HG02840 (cell line): ENCODE measurements around the gene CALD1.

Experiments used
- ATAC-seq: cut with Tn5 transposase; IDR thresholded peaks from one replicate; pipeline ENCODE4 v1.9.1; 2021; ENCODE audit warnings: mild to moderate bottlenecking, moderate library complexity, moderate number of reproducible peaks; ENCODE audit not compliant: unreplicated experiment, low FRiP score

CALD1 gene

GRCh38 chr7:134986363-134987251 is 207.2 kb downstream of the CALD1 start, which contains the start of gene AGBL3:
AGBL3 (plus strand) TSS chr7:134986508; CDS start chr7:134987934, 1,426 bp downstream.
- peak; percentile 94 for ATAC-seq

- no peak for ATAC-seq
These were observed 208.7 kb downstream of the CALD1 start for GRCh38 chr7:134988161-134988560.

GRCh38 chr7:134991469-134992339 is 212.3 kb downstream of the CALD1 start:
- no peak for ATAC-seq

- peak; percentile 64 for ATAC-seq
These were observed 213.3 kb downstream of the CALD1 start for GRCh38 chr7:134992626-134993179.

GRCh38 chr7:134993877-134994456 is 214.5 kb downstream of the CALD1 start:
- ATAC-seq, result no peak

- peak; percentile 31 for ATAC-seq
These were observed 216.0 kb downstream of the CALD1 start for GRCh38 chr7:134995239-134996096.

GRCh38 chr7:134996097-134996550 is 216.7 kb downstream of the CALD1 start:
- ATAC-seq, result peak; percentile 52

GRCh38 chr7:134997214-134997885 is 217.9 kb downstream of the CALD1 start:
- ATAC-seq, result no peak

GRCh38 chr7:134999136-134999535 is 219.7 kb downstream of the CALD1 start:
- ATAC-seq, result no peak

- ATAC-seq, result no peak
These were observed 222.1 kb downstream of the CALD1 start for GRCh38 chr7:135001390-135002165.

- no peak for ATAC-seq
These were observed 232.8 kb downstream of the CALD1 start for GRCh38 chr7:135012229-135012628.
